HG03432 (cell line): ENCODE data around the gene ZFP36L1.

Source experiments
- ATAC-seq: cut with Tn5 transposase; IDR thresholded peaks from one replicate; pipeline ENCODE4 v1.9.1; 2021; ENCODE audit warnings: mild to moderate bottlenecking, moderate library complexity; ENCODE audit not compliant: unreplicated experiment

The ZFP36L1 gene

GRCh38 chr14:68796418-68797101 is 3.7 kb upstream of the ZFP36L1 start:
- ATAC-seq, result no peak

GRCh38 chr14:68795597-68796417 is 2.9 kb upstream of the ZFP36L1 start:
- peak; percentile 50 for ATAC-seq

DNA sequence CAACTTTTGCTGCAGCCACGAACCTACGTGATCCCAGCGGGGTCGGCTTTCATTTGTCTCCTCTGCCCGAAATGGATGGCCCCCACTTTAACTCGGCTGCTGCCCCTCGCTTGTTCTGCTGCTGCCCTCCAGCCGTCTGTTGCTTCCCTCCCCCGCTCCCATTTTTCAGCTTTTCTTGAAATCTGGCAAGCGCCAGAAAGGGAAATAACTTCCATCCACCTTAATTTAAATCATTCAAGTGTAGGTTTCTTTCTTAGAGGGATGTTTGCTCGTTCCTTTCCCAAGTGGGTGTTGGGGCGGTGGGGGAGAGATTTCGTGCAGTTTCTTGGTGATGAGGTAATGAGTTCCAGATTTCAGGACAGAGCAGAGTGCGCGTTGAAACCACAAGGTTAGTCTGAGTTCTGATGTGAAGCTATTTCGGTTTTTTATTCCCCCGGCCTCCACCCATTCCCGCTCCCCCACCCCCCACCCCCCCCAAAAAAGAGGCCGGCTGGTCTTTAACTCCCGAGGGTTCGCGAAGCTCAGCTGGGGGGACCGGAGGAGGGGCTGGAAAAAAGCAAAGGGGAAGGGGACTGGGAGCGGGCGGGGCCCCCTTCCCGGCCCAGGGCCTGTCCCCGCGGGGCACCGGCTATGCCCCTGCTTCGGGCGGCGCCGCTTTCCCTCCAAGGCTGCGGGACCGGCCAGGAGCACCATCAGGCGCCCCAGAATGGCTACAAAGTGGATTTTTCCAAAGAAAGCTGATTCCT is 2.2 kb upstream of the ZFP36L1 start:
- ATAC-seq, result no peak

GRCh38 chr14:68794130-68794850 is 1.4 kb upstream of the ZFP36L1 start:
- no peak for ATAC-seq

- ATAC-seq, result no peak
These were observed 865 bp upstream of the ZFP36L1 start for GRCh38 chr14:68793734-68794129.

DNA sequence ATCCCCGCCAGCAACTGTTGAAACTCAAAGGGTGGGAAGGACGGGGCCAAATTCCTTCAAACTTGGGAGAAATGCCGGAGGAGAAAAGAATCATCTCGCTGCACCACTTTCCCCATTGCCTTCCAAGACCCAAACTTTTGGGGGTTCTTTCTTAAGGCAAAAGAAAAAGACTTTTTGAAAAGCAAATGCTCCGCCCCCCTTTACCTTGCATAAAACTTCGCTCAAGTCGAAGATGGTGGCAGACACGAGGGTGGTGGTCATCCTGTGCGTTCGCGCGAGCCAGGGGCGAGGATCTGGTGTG is 239 bp downstream of the ZFP36L1 start:
- ATAC-seq, result no peak

DNA sequence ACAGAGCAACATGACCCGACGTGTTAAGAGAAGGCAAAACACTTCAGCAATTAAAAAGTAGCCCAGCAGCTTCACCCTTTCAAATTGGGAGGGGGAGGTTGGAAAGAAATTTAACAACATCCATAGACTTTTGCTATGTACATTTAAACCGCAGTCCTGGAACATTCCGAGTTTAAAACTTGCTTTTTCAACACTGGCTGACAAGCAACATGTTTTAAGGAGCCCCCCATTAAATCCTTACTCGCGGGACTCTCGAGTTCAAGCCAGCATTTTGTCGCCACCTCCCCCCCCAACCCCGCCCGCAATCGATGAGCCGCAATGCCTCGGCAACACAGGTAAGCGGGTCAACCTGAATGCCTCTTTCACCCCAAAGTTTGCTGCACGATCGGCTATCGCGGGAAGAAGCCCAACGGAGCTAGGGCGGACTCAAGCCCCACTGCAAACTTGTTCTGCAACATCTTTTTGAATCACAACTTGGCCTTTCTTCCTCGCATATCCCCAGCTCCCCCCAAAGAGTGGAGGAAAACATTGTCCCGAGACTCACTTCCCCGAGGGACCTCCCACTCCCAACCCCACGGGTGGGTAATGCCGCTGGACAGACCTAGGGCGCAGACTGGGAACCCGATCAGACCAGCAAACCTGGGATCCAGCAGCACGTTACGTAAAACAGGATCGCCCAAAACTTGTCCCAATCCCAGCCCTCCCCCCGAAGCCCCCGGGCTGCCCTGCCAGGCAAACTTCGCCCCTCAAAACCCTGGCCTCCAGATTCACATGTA is 777 bp downstream of the ZFP36L1 start:
- ATAC-seq, result no peak

- ATAC-seq, result no peak
These were observed 1.6 kb downstream of the ZFP36L1 start for GRCh38 chr14:68791078-68791901.

DNA sequence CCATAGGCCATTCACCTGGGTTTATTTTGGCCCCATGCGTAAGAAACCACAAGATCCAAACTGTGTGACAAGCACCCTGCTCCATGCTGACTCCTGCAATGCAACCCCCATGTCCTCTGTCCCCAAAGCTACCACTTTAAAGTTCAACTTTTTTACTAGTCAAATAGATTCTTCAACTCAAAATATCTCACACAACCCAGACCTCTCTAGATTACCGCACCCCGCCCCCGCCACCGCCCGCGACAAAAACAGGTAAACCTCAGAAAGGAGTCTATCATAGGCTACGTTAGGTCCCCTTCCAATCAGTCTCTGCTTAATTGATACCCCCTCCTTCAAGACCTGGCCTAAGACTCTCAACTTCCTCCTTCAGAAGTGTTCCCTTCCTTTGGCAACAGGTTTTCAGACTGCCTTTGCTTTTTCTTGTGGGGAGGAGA is 2.2 kb downstream of the ZFP36L1 start:
- no peak for ATAC-seq

GRCh38 chr14:68789821-68790643 is 2.8 kb downstream of the ZFP36L1 start:
- no peak for ATAC-seq

DNA sequence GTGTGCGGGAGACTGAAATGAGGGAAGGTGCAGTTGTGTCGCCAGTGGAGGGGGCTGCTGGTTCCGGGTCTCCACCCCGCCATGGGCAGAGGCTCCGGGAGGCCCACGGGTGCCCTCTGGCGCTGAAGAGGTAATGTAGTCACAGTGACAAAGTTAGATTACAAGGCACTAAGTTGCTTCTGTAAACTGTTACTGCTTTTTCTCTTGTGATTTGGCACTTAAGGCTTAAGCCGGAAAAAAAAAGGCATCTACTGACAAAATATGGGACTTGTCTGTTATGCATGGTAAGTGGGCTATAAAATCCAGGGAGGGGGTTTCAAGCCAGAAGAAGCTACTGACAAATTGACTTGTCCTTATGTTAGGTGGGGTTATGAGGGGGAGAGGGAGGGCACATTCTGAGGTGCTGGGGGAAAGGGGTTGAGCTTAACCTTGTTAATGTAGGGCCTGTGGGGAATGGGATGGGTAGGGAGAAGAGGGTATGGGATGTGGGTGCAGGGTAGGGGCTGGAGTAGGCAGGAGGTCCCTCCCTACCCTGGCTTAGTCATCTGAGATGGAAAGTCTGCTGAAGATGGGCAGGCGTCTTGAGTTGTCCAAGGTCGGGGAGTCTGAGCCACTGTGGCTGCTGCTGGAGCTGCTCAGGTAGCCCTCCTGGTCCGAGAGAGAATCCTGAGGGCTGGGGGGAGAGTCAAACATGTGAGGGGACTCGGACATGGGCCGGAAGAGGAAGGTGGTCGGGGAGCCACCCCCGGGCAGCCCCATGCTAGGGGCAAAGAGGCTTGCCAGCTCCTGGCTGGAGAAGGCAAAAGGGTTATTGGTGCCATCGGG is 3.7 kb downstream of the ZFP36L1 start:
- ATAC-seq, result no peak

DNA sequence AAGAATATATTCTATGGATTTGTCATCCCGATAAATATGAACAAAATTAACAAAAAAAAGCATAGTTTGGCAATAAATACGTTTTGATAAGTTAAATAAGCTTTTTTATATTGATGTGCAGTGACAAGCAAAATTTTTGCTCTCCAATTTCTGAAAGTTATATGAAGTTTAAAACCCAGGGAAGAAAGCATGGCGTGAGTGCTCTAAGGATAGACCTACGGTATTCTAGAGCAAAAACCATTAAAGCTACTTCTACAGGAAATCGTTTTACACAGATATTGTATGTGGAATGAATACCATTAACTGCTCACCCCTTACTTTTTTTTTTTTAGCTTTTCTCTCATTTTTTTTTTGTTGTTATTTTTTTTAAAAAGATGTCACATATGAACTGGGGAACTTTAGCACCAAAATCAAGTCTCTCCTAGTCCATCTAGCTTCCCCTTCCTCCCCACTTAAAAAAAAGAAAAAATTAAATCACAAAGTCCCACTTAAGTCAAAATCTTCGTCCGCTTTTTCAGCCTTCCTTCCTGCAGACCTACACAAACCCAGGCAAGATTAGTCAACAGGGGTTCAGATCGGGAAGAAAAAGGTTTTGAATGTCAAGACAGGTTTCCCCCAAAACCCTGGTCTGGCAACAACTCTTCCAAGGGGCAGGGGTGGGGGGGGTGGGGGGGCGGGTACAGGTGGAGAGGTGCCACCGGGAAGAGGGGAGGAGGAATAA is 4.4 kb downstream of the ZFP36L1 start:
- ATAC-seq, result no peak

DNA sequence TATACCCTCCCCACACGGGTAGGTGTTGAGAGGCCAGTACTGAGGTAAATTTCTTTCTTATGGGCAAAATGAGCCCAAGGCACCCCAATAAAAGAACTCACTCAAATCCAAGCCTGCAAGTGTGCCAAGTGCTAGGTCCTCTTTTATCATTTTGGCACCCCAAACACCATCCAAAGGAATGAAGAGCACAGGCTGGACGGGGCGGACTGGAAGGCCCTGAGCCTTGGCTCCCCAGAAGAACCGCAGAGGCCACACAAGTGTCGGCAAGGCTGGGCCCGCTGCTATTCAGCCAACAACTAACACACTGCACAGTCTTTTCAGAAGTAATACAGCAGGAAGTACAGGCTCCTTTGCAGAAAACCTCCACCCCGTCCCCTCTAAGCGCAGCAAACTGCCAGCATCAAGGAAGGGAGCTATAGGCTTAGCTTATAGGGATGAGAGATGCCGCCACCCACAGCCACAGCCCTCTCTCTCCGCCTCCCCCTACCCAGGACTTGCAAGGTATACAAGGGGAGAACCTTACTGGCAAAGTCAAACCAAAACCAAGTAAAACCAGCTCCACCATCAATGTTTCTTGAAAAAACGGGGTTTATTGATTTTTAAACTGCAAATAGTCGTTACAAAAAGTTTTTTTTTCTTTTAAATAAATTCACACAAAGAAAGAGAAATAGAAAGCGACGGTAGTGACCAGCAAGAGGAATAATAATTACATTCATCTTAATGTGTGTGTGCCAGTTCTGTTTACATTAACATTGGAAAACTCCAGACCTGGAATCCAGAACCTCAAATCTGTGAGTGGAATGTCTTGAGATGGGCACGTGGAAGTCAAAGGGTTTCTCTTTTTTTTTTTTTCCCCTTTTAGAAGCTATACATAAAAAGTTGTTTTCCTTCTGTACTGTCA is 5.5 kb downstream of the ZFP36L1 start:
- ATAC-seq, result no peak

- no peak for ATAC-seq
These were observed 6.3 kb downstream of the ZFP36L1 start for GRCh38 chr14:68786491-68787091.

DNA sequence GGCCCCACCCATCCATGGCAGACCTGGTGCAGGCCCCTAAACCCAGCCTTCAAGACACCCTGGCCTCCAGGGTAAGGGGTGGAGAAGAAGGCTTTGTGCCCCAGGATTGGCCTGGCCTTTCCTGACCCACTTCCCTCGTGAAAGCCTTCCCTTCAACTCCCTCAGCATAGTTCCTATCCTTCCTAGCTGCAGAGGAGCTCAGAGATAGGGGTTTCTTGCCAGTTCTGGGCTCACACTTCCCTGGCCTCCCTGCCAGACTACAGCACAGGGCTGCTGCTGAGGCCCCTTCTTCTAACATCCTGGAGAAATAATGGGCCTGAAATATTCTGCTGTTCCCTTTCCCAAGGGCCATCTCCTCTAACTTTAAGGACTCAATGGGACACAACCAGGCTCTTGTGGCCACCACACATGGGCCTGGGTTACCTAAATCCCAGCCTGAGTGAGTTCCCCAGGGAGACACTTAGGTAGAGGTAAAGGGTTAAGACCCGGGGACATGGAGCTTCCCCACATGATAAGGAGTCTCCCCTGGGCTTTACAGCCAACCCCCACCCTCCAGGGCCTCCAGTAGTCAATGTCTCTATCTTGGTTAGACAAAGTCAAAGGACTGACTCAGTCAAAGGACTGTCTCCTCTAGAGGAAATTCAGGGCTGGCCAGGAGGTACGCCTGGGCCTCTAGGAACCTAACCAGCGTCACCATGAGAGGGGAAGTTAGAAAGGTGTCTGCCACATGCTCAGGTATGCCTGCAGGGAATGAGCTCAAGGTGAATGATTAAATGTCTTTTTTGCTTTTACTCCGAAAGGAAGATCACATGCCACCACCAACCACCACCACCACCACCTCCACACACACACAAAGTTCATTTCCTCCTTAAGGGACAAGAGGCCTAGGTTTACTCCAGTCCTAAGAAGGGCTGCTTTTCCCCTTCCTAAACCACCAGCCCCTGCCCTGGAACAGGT is 7.1 kb downstream of the ZFP36L1 start:
- no peak for ATAC-seq
